ENCODE measurements around the gene KLRB1.

The KLRB1 gene

GRCh38 chr12:9642606-9643265 is 35.0 kb upstream of the KLRB1 start:
- H4K20me1 ChIP-seq (ENCODE audit: control insufficient read depth, insufficient read depth, low read depth, low read length): no peaks in the 10 kb centered on the region
- H3K27ac ChIP-seq (ENCODE audit: low read depth, low read length): no peak overlapping the region
- no peaks in the 10 kb centered on the region for H3K27me3 ChIP-seq (ENCODE audit: control insufficient read depth, low read length)
- peaks cover 4% of the 10 kb centered on the region; the same call in 1 of the 2 replicates for H3K36me3 ChIP-seq (ENCODE audit: control insufficient read depth, low read length)
- H3K4me1 ChIP-seq (ENCODE audit: control insufficient read depth, low read length): peaks cover 36% of the 10 kb centered on the region
- no peak overlapping the region for H3K4me3 ChIP-seq (ENCODE audit: low read length)
- no peaks in the 10 kb centered on the region for H3K9me2 ChIP-seq (replicated peaks; ENCODE audit: control insufficient read depth, low read length)
- H3K4me2 ChIP-seq (ENCODE audit: low read length): no peak overlapping the region
- 0 out of 2 replicates have a peak, but pooled peaks cover 3% of the 10 kb centered on the region for H3K79me2 ChIP-seq (ENCODE audit: control insufficient read depth, low read length)
- no peak for TF ChIP-seq EZH2phosphoT487 (IDR thresholded peaks at IDR 0.05; ENCODE audit: borderline replicate concordance, low read length)
- TF ChIP-seq CTCF (IDR thresholded peaks at IDR 0.05; ENCODE audit: low read depth, low read length, poor library complexity, severe bottlenecking): no peak
- H3K9me3 ChIP-seq (ENCODE audit: control insufficient read depth, insufficient read depth, low read length): peaks cover 11% of the 10 kb centered on the region
- H3F3A ChIP-seq (ENCODE audit: control insufficient read depth, insufficient read depth): peaks cover 15% of the 10 kb centered on the region

- peaks cover 3% of the 10 kb centered on the region; the same call in 1 of the 2 replicates for H3K36me3 ChIP-seq (ENCODE audit: control insufficient read depth, low read length)
- no peaks in the 10 kb centered on the region for H4K20me1 ChIP-seq (ENCODE audit: control insufficient read depth, insufficient read depth, low read depth, low read length)
- no peaks in the 10 kb centered on the region for H3K27me3 ChIP-seq (ENCODE audit: control insufficient read depth, low read length)
- no peaks in the 10 kb centered on the region for H3K79me2 ChIP-seq (ENCODE audit: control insufficient read depth, low read length)
- no peaks in the 10 kb centered on the region for H3K9me2 ChIP-seq (replicated peaks; ENCODE audit: control insufficient read depth, low read length)
- no peaks in the 10 kb centered on the region for H3F3A ChIP-seq (ENCODE audit: control insufficient read depth, insufficient read depth)
- H3K4me2 ChIP-seq (ENCODE audit: low read length): no peak overlapping the region
- no peak overlapping the region for H3K4me3 ChIP-seq (ENCODE audit: low read length)
- no peak overlapping the region for H3K27ac ChIP-seq (ENCODE audit: low read depth, low read length)
- TF ChIP-seq CTCF (IDR thresholded peaks at IDR 0.05; ENCODE audit: low read depth, low read length, poor library complexity, severe bottlenecking) (no peak), EZH2phosphoT487 (IDR thresholded peaks at IDR 0.05; ENCODE audit: borderline replicate concordance, low read length) (no peak)
- H3K4me1 ChIP-seq (ENCODE audit: control insufficient read depth, low read length): peaks cover 37% of the 10 kb centered on the region
- H3K9me3 ChIP-seq (ENCODE audit: control insufficient read depth, insufficient read depth, low read length): peaks cover 16% of the 10 kb centered on the region
Measured at GRCh38 chr12:9640024-9640423, 32.3 kb upstream of the KLRB1 start.

DNA sequence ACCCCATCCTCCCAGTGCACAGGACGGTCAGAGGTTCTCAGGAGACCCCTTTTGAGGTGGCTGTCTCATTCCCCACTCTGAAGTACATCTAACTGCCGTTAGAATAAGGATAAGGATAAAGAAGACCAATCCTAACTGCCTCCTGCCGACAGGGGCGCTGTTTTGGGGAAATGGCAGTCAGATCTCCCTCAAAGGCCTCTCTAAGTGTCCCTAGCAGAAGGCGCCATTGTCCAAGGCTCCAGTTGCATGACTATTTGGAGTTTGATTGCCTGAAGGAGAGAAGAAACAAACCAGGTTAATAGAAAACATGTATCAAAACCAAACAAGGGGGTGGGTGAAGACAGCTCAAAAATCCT is 29.1 kb upstream of the KLRB1 start:
- Histone ChIP-seq H3K27ac (ENCODE audit: low read depth, low read length) (no peak overlapping the region), H4K20me1 (ENCODE audit: control insufficient read depth, insufficient read depth, low read depth, low read length) (no peaks in the 10 kb centered on the region)

More for the DNA sequence above, 29.1 kb upstream of the KLRB1 start:
- Histone ChIP-seq H3K27me3 (ENCODE audit: control insufficient read depth, low read length) (no peaks in the 10 kb centered on the region), H3K79me2 (ENCODE audit: control insufficient read depth, low read length) (no peaks in the 10 kb centered on the region), H3K4me3 (ENCODE audit: low read length) (no peak overlapping the region), H3K4me1 (ENCODE audit: control insufficient read depth, low read length) (peaks cover 47% of the 10 kb centered on the region), H3K9me3 (ENCODE audit: control insufficient read depth, insufficient read depth, low read length) (peaks cover 12% of the 10 kb centered on the region; the same call in 1 of the 2 replicates), H3K4me2 (ENCODE audit: low read length) (no peak overlapping the region), H3F3A (ENCODE audit: control insufficient read depth, insufficient read depth) (no peaks in the 10 kb centered on the region), H3K9me2 (replicated peaks; ENCODE audit: control insufficient read depth, low read length) (no peaks in the 10 kb centered on the region), H3K36me3 (ENCODE audit: control insufficient read depth, low read length) (peaks cover 3% of the 10 kb centered on the region; the same call in 1 of the 2 replicates)
- TF ChIP-seq CTCF (IDR thresholded peaks at IDR 0.05; ENCODE audit: low read depth, low read length, poor library complexity, severe bottlenecking) (no peak), EZH2phosphoT487 (IDR thresholded peaks at IDR 0.05; ENCODE audit: borderline replicate concordance, low read length) (no peak)

All from DOHH2 (cell line).